ENCODE measurements around the gene PLD1. TPM values are rescaled to one million over a fixed set of nuclear protein-coding genes. Genes with fewer than 3 reads are reported as not detected.

PLD1 gene
- total RNA-seq, 2 experiments from 2014 or later = 0.22 to 1.0 TPM

- intact Hi-C loops (cut with DNase I, micrococcal nuclease) = no loop called here
- H3K27me3 Mint-ChIP-seq = no peaks in the 10 kb centered on the region
- no peaks in the 10 kb centered on the region for H3K9me3 Mint-ChIP-seq
- no peak overlapping the region for H3K4me3 Mint-ChIP-seq
- no peak overlapping the region for H3K27ac ChIP-seq (ENCODE audit: low read depth in 1 of 2, low read length in 2 of 2)
- no peaks in the 10 kb centered on the region for H3K4me1 ChIP-seq (ENCODE audit: insufficient read depth, low read length)
- no peaks in the 10 kb centered on the region for H3K4me1 Mint-ChIP-seq (ENCODE audit: low read depth)
- DNase-seq = no peak
- no peak for ATAC-seq (ENCODE audit: poor library complexity)
- H3K4me3 ChIP-seq (ENCODE audit: low read length) = no peak overlapping the region
- no peaks in the 10 kb centered on the region for H3K9me3 ChIP-seq (ENCODE audit: control insufficient read depth in 1 of 2, insufficient read depth in 1 of 2, low read length in 2 of 2)
- H3K27me3 ChIP-seq (ENCODE audit: control insufficient read depth in 1 of 2, insufficient read depth in 2 of 2, low read length in 2 of 2) = no peaks in the 10 kb centered on the region
- ChIA-PET CTCF (interaction anchor here (1.0 kb wide), 1 partner anchor 86 kb away, joined by 3 read pairs; no protein-coding TSS in a partner anchor), POLR2A (no interaction called here)
- TF ChIP-seq CTCF (IDR thresholded peaks at IDR 0.05) = no peak
- H3K27ac Mint-ChIP-seq = no peak overlapping the region
- H3K36me3 ChIP-seq (ENCODE audit: insufficient read depth, low read length) = no peaks in the 10 kb centered on the region
- no peaks in the 10 kb centered on the region for H3K36me3 Mint-ChIP-seq (ENCODE audit: low read depth)
Observed at GRCh38 chr3:171784387-171784786, 25.9 kb downstream of the PLD1 start.

- Histone ChIP-seq H3K36me3 (ENCODE audit: insufficient read depth, low read length) (no peaks in the 10 kb centered on the region), H3K27ac (ENCODE audit: low read depth in 1 of 2, low read length in 2 of 2) (no peak overlapping the region), H3K4me3 (ENCODE audit: low read length) (no peak overlapping the region), H3K4me1 (ENCODE audit: insufficient read depth, low read length) (no peaks in the 10 kb centered on the region), H3K27me3 (ENCODE audit: control insufficient read depth in 1 of 2, insufficient read depth in 2 of 2, low read length in 2 of 2) (no peaks in the 10 kb centered on the region), H3K9me3 (ENCODE audit: control insufficient read depth in 1 of 2, insufficient read depth in 1 of 2, low read length in 2 of 2) (no peaks in the 10 kb centered on the region)
- DNase-seq (no peak), ATAC-seq (ENCODE audit: poor library complexity) (no peak)
- TF ChIP-seq CTCF (IDR thresholded peaks at IDR 0.05) = no peak
- intact Hi-C loops (cut with DNase I, micrococcal nuclease) = no loop called here
- no peaks in the 10 kb centered on the region for H3K4me1 Mint-ChIP-seq (ENCODE audit: low read depth)
- no peaks in the 10 kb centered on the region for H3K27me3 Mint-ChIP-seq
- CTCF ChIA-PET = no interaction called here
- POLR2A ChIA-PET = no interaction called here
- no peaks in the 10 kb centered on the region for H3K36me3 Mint-ChIP-seq (ENCODE audit: low read depth)
- H3K27ac Mint-ChIP-seq = no peak overlapping the region
- H3K4me3 Mint-ChIP-seq = no peak overlapping the region
- H3K9me3 Mint-ChIP-seq = no peaks in the 10 kb centered on the region
Observed at GRCh38 chr3:171783626-171784025, 26.7 kb downstream of the PLD1 start.

GRCh38 chr3:171783086-171783485 lies 27.2 kb downstream of the PLD1 start:
- CTCF ChIA-PET = no interaction called here
- DNase-seq (no peak), ATAC-seq (ENCODE audit: poor library complexity) (no peak)
- no peak overlapping the region for H3K4me3 Mint-ChIP-seq
- H3K4me1 Mint-ChIP-seq (ENCODE audit: low read depth) = no peaks in the 10 kb centered on the region
- intact Hi-C loops (cut with DNase I, micrococcal nuclease) = no loop called here
- H3K27me3 Mint-ChIP-seq = no peaks in the 10 kb centered on the region
- no peaks in the 10 kb centered on the region for H3K9me3 Mint-ChIP-seq
- Histone ChIP-seq H3K27ac (ENCODE audit: low read depth in 1 of 2, low read length in 2 of 2) (no peak overlapping the region), H3K27me3 (ENCODE audit: control insufficient read depth in 1 of 2, insufficient read depth in 2 of 2, low read length in 2 of 2) (no peaks in the 10 kb centered on the region), H3K4me3 (ENCODE audit: low read length) (no peak overlapping the region), H3K36me3 (ENCODE audit: insufficient read depth, low read length) (no peaks in the 10 kb centered on the region), H3K4me1 (ENCODE audit: insufficient read depth, low read length) (no peaks in the 10 kb centered on the region), H3K9me3 (ENCODE audit: control insufficient read depth in 1 of 2, insufficient read depth in 1 of 2, low read length in 2 of 2) (no peaks in the 10 kb centered on the region)
- POLR2A ChIA-PET = no interaction called here
- H3K36me3 Mint-ChIP-seq (ENCODE audit: low read depth) = no peaks in the 10 kb centered on the region
- no peak overlapping the region for H3K27ac Mint-ChIP-seq
- no peak for TF ChIP-seq CTCF (IDR thresholded peaks at IDR 0.05)

All from CD4-positive, alpha-beta T cell (primary cell).